HG03460 (cell line): ENCODE results near the gene SLC16A5.
"Not testable (repeated sequence)": the region's sequence is repeated elsewhere in the genome, so short reads cannot be mapped to it uniquely, and the experiment has no call there.

Experiments used
- ATAC-seq: cut with Tn5 transposase; IDR thresholded peaks from one replicate; pipeline ENCODE4 v1.9.1; 2021; ENCODE audit not compliant: unreplicated experiment

The SLC16A5 gene

GRCh38 chr17:75132018-75133000, 44.6 kb downstream of the SLC16A5 start:
- not testable (repeated sequence) for ATAC-seq

- ATAC-seq: no peak
Observed at GRCh38 chr17:75133001-75133400, 45.2 kb downstream of the SLC16A5 start.

GRCh38 chr17:75133607-75134347, 46.0 kb downstream of the SLC16A5 start:
- ATAC-seq: not testable (repeated sequence)

DNA sequence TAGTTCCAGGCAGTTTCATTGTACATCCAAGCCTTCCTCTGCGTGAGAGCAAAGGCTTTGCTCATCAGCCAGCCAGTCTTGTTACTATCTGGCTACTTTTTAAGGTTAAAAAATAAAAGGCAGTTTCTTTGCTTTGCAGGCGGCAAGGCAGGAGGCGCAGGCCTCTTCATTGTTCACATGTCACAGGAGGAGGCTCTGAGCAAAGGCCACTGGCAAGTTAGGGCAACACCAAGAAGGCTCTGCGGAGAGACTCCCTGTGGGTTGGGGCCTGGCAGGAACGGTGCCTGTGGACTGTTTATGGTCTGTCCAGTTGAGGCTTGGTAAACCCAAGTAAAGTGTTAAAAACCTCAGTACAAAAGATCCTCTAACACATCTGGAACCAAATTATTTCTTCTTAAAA, 47.7 kb downstream of the SLC16A5 start:
- no peak for ATAC-seq

GRCh38 chr17:75135946-75136345, 48.2 kb downstream of the SLC16A5 start:
- ATAC-seq: no peak

DNA sequence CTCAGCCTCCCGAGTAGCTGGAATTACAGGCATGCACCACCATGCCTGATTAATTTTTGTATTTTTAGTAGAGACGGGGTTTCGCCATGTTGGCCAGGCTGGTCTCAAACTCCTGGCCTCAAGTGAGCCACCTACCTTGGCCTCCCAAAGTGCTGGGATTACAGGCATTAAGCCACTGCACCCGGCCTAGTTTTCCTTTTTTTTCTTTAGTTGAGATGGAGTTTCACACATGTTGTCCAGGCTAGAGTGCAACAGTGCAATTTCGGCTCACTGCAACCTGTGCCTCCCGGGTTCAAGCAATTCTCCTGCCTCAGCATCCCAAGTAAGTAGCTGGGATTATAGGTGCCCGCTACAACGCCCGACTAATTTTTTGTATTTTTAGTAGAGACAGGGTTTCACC, 50.0 kb downstream of the SLC16A5 start:
- not testable (repeated sequence) for ATAC-seq

DNA sequence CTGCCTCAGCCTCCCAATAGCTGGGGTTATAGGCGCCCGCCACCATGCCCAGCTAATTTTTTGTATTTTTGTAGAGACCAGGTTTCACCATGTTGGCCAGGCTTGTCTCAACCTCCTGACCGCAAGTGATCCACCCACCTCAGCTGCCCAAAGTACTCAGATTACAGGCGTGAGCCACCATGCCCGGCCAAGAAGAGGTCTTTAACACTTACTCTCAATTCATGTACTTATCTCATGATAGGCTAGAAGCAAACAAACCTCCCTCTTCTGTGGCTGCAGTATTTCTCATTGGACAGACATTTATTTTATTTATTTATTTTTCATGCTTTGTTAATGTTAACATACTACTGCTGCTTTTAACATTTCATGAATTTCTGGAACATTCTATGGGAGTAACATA, 50.8 kb downstream of the SLC16A5 start:
- no peak for ATAC-seq

DNA sequence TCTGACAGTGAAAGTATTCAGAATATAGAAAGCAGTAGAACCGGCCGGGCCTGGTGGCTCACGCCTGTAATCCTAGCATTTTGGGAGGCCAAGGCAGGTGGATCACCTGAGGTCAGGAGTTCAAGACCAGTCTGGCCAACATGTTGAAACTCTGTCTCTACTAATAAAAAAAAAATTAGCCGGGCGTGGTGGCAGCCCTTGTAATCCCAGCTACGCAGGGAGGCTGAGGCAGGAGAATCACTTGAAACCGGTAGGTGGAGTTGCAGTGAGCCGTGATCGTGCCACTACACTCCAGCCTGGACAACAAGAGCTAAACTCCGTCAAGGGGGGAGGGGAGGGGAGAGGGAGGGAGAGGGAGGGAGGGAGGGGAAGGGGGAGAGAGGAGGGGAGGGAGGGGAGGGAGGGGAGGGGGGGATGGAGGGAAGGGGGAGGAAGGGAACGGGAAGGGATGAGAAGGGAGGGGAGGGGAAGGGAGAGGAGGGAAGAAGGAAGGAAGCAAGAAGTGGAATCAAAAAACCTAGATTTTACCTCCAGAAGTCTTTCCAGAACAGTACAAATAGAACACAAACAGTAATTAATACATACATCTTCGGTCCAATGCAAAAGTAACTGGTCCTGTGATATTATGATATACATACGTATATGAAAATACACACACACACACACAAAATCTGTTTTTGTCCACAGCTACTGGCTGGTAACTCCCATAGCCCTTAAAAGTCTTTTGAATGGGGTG, 54.6 kb downstream of the SLC16A5 start:
- ATAC-seq: no peak

DNA sequence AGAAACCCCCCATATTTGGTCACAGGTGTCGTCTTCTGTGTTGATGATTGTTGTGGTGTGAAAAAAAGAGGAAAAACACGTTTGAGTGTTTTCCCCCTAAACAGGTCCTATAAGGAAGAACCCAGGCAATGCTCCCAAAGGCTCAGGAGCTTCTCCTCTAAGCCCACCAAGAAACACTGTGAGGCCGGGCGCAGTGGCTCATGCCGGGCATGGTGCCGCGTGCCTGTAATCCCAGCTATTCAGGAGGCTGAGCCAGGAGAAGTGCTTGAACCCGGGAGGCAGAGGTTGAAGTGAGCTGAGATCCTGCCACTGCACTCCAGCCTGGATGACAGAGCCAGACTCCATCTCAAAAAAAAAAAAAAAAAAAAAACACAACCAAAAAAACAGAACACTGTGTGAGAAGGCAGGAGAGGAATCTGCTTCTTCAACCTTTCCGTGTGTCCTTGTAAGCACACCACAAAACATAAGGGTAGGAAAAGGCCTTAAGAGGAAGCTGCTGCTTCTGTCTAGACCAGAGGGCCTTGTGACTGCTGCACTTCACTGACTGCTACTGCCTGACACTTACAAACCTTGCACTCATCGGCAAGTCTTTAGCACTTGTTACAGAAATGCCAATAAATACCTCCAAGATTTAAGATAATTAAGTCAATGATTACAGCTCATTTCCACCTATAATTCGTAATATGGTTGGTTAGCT, 57.2 kb downstream of the SLC16A5 start:
- no peak for ATAC-seq

GRCh38 chr17:75146592-75146991, 58.8 kb downstream of the SLC16A5 start:
- no peak for ATAC-seq

DNA sequence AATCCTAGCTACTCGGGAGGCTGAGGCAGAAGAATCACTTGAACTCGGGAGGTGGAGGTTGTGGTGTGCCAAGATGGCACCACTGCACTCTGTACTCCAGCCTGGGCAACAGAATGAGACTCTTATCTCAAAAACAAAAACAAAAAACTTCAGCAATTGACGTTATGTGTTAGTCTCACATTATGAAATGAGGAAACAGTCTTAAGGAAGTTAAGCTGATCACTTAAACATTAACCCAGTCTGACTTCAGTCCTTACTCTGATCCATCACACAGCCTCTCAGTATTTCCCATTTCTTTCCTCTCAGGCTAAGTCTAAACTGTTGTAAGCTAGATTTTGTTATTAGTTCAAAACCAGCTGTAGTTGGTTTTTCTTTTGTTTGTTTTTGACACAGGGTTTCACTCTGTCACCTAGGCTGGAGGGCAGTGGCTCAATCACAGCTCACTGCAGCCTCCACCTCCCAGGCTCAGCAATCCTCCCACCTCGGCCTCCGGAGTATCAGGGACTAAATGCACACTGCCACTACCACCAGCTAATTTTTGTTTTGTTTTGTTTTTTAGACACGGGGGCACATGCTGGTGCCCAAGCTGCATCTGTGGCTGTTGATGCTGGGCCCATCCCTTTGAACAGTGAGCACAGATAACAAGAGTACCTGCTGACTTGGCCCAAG, 60.3 kb downstream of the SLC16A5 start:
- ATAC-seq: no peak

GRCh38 chr17:75151930-75152329, 64.2 kb downstream of the SLC16A5 start:
- ATAC-seq: no peak

DNA sequence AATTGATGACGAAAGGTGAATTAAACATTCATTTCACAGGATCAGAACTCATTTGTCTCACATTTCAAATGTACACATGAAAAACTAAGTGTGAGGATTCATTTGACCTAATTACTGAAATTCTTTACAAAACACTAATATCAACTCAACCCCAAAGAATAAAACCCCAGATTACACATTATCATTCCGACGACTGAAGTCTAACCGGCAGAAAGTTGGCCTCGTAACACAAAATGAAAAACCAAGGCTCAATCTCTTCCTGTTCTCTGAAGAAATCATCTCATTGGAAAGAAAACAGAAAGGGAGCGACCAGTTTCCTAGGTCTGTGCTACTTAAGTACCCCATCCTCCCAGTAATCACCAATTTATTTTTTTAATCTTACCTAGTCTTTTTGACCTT, 64.8 kb downstream of the SLC16A5 start:
- ATAC-seq: no peak

GRCh38 chr17:75152922-75153779, 65.4 kb downstream of the SLC16A5 start:
- ATAC-seq: no peak

DNA sequence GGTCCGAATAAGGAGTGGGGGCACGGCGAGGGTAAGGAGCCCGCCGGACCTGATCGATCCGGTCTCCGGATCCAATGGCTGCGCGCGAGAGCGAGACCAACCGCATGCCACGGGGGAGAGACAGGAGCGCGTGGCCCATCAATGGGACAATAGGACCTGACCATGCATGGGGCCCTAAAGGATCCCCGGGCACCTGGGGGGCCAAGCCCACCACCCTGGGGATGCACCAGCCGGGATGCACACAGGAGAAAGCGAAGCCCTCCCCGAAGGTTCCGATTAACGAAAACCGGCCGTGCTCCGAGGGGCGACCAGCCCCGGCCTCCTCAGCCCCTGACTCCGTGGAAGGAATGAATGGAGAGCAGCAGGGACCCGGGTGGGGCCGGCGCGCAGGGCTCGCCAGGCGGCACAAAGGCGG, 66.0 kb downstream of the SLC16A5 start:
- ATAC-seq: peak; percentile 4

GRCh38 chr17:75154195-75155106, 66.7 kb downstream of the SLC16A5 start, which contains the start of gene JPT1:
Gene JPT1, minus strand, starts transcription at chr17:75154512. Its CDS starts 115 bp downstream, at chr17:75154397.
- ATAC-seq: peak; percentile 94

GRCh38 chr17:75155191-75155601, 67.4 kb downstream of the SLC16A5 start:
- no peak for ATAC-seq
